Measurements from ENCODE around the gene MAPKAP1.

GRCh38 chr9:125674981-125675973, 31.7 kb downstream of the MAPKAP1 start:
- TF ChIP-seq CTCF (IDR thresholded peaks at IDR 0.05) (no peak), POLR2AphosphoS5 (IDR thresholded peaks at IDR 0.05) (no peak), EP300 (IDR thresholded peaks at IDR 0.05) (no peak), POLR2A (IDR thresholded peaks at IDR 0.05) (no peak)
